Loucy (cell line): ENCODE measurements around the gene GBGT1.

Source experiments
- EZH2phosphoT487 ChIP-seq: fragments of 200-600 bp; IDR thresholded peaks from 2 replicates; pipeline ENCODE4 v1.6.1; 2018; ENCODE audit warnings: antibody characterized with exemption, mild to moderate bottlenecking, moderate library complexity, borderline replicate concordance
- TF ChIP-seq, protein P1 (sequence below): fragments of 200-600 bp; sonication (generic); conservative IDR thresholded peaks from 2 replicates; pipeline ENCODE4 v1.5.1; 2014; ENCODE audit warnings: mild to moderate bottlenecking, antibody characterized with exemption, low read length

DNA sequence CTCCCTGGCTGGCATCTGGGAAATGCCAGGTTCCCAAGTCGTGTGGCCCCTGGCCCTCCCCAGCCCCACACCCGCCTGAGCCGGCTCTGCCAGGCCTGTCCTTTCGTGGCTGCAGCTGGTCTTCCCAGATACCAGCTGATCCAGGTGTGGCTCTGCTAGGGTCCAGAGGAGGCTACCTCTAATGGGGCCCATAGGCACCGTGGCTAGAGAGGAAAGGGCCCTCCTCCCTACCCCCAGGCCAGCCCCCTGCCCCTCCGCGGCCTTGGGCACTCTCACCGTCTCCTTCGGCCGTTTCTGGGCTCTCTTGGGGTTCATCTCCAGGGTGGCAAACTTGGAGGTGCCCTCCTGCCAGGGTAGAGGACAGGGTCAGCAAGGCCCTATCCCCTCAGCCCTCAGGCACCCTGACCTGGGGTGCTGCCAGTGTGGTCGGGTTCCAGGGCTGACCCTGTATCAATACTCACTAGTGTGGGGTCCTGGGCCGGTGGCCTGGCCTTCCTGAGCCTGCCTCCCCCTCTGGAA, 59.7 kb downstream of the GBGT1 start:
- TF ChIP-seq, protein P1, sequence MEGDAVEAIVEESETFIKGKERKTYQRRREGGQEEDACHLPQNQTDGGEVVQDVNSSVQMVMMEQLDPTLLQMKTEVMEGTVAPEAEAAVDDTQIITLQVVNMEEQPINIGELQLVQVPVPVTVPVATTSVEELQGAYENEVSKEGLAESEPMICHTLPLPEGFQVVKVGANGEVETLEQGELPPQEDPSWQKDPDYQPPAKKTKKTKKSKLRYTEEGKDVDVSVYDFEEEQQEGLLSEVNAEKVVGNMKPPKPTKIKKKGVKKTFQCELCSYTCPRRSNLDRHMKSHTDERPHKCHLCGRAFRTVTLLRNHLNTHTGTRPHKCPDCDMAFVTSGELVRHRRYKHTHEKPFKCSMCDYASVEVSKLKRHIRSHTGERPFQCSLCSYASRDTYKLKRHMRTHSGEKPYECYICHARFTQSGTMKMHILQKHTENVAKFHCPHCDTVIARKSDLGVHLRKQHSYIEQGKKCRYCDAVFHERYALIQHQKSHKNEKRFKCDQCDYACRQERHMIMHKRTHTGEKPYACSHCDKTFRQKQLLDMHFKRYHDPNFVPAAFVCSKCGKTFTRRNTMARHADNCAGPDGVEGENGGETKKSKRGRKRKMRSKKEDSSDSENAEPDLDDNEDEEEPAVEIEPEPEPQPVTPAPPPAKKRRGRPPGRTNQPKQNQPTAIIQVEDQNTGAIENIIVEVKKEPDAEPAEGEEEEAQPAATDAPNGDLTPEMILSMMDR = no peak
- no peak for TF ChIP-seq EZH2phosphoT487
